Progenitor cell of endocrine pancreas (in vitro differentiated cells): ENCODE results near the gene KRT38. TPM values are rescaled to one million over a fixed set of nuclear protein-coding genes. Genes with fewer than 3 reads are reported as not detected.

Experiments used
- DNase-seq: peaks from one replicate; pipeline ENCODE4 v3.0.0; 2021; ENCODE audit warnings: low spot score; ENCODE audit not compliant: unreplicated experiment
- H3K27ac Mint-ChIP-seq: 2 replicates; pipeline ENCODE4 v1.8.0; 2021; ENCODE audit warnings: mild to moderate bottlenecking, moderate library complexity, mixed read lengths
- H3K27me3 Mint-ChIP-seq: 2 replicates; pipeline ENCODE4 v1.8.0; 2021; ENCODE audit warnings: mixed read lengths
- H3K36me3 Mint-ChIP-seq: 2 replicates; pipeline ENCODE4 v1.8.0; 2022; ENCODE audit warnings: mixed read lengths; ENCODE audit not compliant: insufficient read depth
- H3K4me1 Mint-ChIP-seq: 2 replicates; pipeline ENCODE4 v1.8.0; 2021; ENCODE audit warnings: low read depth, mixed read lengths
- H3K4me3 Mint-ChIP-seq: 2 replicates; pipeline ENCODE4 v1.8.0; 2021; ENCODE audit warnings: low read depth, mild to moderate bottlenecking, moderate library complexity, mixed read lengths
- H3K9me3 Mint-ChIP-seq: 2 replicates; pipeline ENCODE4 v1.8.0; 2021; ENCODE audit warnings: low read depth, mixed read lengths
- CTCF ChIP-seq: fragments of 200-600 bp; sonication (generic); IDR thresholded peaks from one replicate; pipeline ENCODE4 v1.5.0; 2021; ENCODE audit warnings: antibody characterized with exemption, mild to moderate bottlenecking; ENCODE audit not compliant: unreplicated experiment
- total RNA-seq: library from RNA; stranded (reverse); gene quantifications from 2 replicates; pipeline ENCODE4 v1.2.1, GENCODE V29; 2021

Gene KRT38
- total RNA-seq, 1 donor from 2014 or later: not detected

- no peaks in the 10 kb centered on the region for H3K9me3 Mint-ChIP-seq
- TF ChIP-seq CTCF: no peak
- peaks cover 4% of the 10 kb centered on the region for H3K27me3 Mint-ChIP-seq
- H3K4me1 Mint-ChIP-seq: peaks cover 2% of the 10 kb centered on the region
- no peaks in the 10 kb centered on the region for H3K36me3 Mint-ChIP-seq
- DNase-seq: no peak
- H3K27ac Mint-ChIP-seq: no peak overlapping the region
- no peak overlapping the region for H3K4me3 Mint-ChIP-seq
These were observed 37.5 kb upstream of the KRT38 start for GRCh38 chr17:41478237-41478636.

GRCh38 chr17:41476866-41477815, 36.4 kb upstream of the KRT38 start:
- no peaks in the 10 kb centered on the region for H3K36me3 Mint-ChIP-seq
- no peak for DNase-seq
- no peak for TF ChIP-seq CTCF
- H3K9me3 Mint-ChIP-seq: no peaks in the 10 kb centered on the region
- H3K4me3 Mint-ChIP-seq: no peak overlapping the region
- peaks cover 4% of the 10 kb centered on the region for H3K27me3 Mint-ChIP-seq
- H3K27ac Mint-ChIP-seq: no peak overlapping the region
- no peaks in the 10 kb centered on the region for H3K4me1 Mint-ChIP-seq

- no peak overlapping the region for H3K4me3 Mint-ChIP-seq
- DNase-seq: no peak
- H3K36me3 Mint-ChIP-seq: no peaks in the 10 kb centered on the region
These were observed 34.6 kb upstream of the KRT38 start for GRCh38 chr17:41475421-41475820.

GRCh38 chr17:41474863-41475262, 34.1 kb upstream of the KRT38 start:
- H3K9me3 Mint-ChIP-seq: peaks cover 5% of the 10 kb centered on the region
- peaks cover 9% of the 10 kb centered on the region for H3K27me3 Mint-ChIP-seq
- no peak overlapping the region for H3K27ac Mint-ChIP-seq
- H3K4me3 Mint-ChIP-seq: no peak overlapping the region
- DNase-seq: no peak
- no peaks in the 10 kb centered on the region for H3K36me3 Mint-ChIP-seq
- H3K4me1 Mint-ChIP-seq: no peaks in the 10 kb centered on the region
- TF ChIP-seq CTCF: no peak

More at GRCh38 chr17:41475421-41475820, 34.6 kb upstream of the KRT38 start:
- H3K4me1 Mint-ChIP-seq: no peaks in the 10 kb centered on the region
- peaks cover 5% of the 10 kb centered on the region for H3K9me3 Mint-ChIP-seq
- H3K27me3 Mint-ChIP-seq: peaks cover 9% of the 10 kb centered on the region
- H3K27ac Mint-ChIP-seq: no peak overlapping the region
- TF ChIP-seq CTCF: no peak

GRCh38 chr17:41468346-41468745, 27.6 kb upstream of the KRT38 start:
- Mint-ChIP-seq H3K27me3 (peaks cover 8% of the 10 kb centered on the region), H3K9me3 (peaks cover 8% of the 10 kb centered on the region), H3K4me1 (no peaks in the 10 kb centered on the region)

More at GRCh38 chr17:41468346-41468745, 27.6 kb upstream of the KRT38 start:
- no peak for DNase-seq
- TF ChIP-seq CTCF: no peak
- no peaks in the 10 kb centered on the region for H3K36me3 Mint-ChIP-seq
- H3K27ac Mint-ChIP-seq: no peak overlapping the region
- no peak overlapping the region for H3K4me3 Mint-ChIP-seq
